HEK293 (cell line): ENCODE data around the gene ACIN1.

Source experiments
- CTCF ChIA-PET: fragments of 350-600 bp; formaldehyde crosslinking; extraction: SDS; loops from one replicate; lab custom pipeline; 2021; ENCODE audit warnings: antibody characterized with exemption; lab: Yijun Ruan, JAX
- POLR2A ChIA-PET: fragments of 300-600 bp; formaldehyde crosslinking; extraction: SDS; loops from one replicate; lab custom pipeline; 2020; ENCODE audit warnings: antibody characterized with exemption, inconsistent platforms; lab: Yijun Ruan, JAX
- H3K27ac ChIP-seq: fragments of 200-500 bp; sonication (Bioruptor generic); 2 replicates; pipeline ENCODE4 v1.5.1; 2014; ENCODE audit warnings: low read depth, low read length, control low read depth, inconsistent platforms; ENCODE audit errors: extremely low read depth
- H3K36me3 ChIP-seq, 2 experiments: fragments of 200-500 bp in 1 of 2; sonication (Bioruptor generic) in 1 of 2; 1 replicate in 1 of 2; 2 replicates in 1 of 2; pipeline ENCODE4 v1.5.1; 2014 to 2017; ENCODE audit warnings: inconsistent platforms in 2 of 2, low read length in 2 of 2; ENCODE audit not compliant: control insufficient read depth in 2 of 2, insufficient read depth in 1 of 2
- H3K4me1 ChIP-seq: fragments of 200-500 bp; sonication (Bioruptor generic); 2 replicates; pipeline ENCODE4 v1.5.1; 2014; ENCODE audit warnings: mild to moderate bottlenecking, low read length, inconsistent platforms; ENCODE audit not compliant: control insufficient read depth, insufficient read depth
- H3K4me3 ChIP-seq: 2 replicates; pipeline ENCODE4 v1.5.1; 2011; ENCODE audit warnings: low read depth, mild to moderate bottlenecking, control low read depth, low read length, moderate library complexity
- H3K9me3 ChIP-seq: fragments of 200-500 bp; sonication (Bioruptor generic); 2 replicates; pipeline ENCODE4 v1.5.1; 2014; ENCODE audit warnings: low read depth, low read length, inconsistent platforms; ENCODE audit not compliant: control insufficient read depth, insufficient read depth
- BCL11B ChIP-seq: fragments of 450-650 bp; formaldehyde crosslinking; IDR thresholded peaks from 2 replicates; pipeline ENCODE4 v1.5.1; 2016; ENCODE audit warnings: low read depth, missing biosample characterization, missing genetic modification characterization
- GLIS1 ChIP-seq: fragments of 450-650 bp; formaldehyde crosslinking; IDR thresholded peaks from 2 replicates; pipeline ENCODE4 v1.5.1; 2016; ENCODE audit warnings: missing biosample characterization, missing genetic modification characterization
- PATZ1 ChIP-seq: fragments of 450-650 bp; formaldehyde crosslinking; IDR thresholded peaks from 2 replicates; pipeline ENCODE4 v1.5.1; 2016; ENCODE audit warnings: missing biosample characterization, missing genetic modification characterization
- PRDM10 ChIP-seq: fragments of 450-650 bp; formaldehyde crosslinking; IDR thresholded peaks from 2 replicates; pipeline ENCODE4 v1.5.1; 2016; ENCODE audit warnings: missing biosample characterization, missing genetic modification characterization
- ZBTB17 ChIP-seq: fragments of 450-650 bp; formaldehyde crosslinking; IDR thresholded peaks from 2 replicates; pipeline ENCODE4 v1.5.1; 2016; ENCODE audit warnings: missing biosample characterization, missing genetic modification characterization
- ZBTB48 ChIP-seq: fragments of 450-650 bp; formaldehyde crosslinking; IDR thresholded peaks from 2 replicates; pipeline ENCODE4 v1.5.1; 2016; ENCODE audit warnings: missing biosample characterization, missing genetic modification characterization
- ZBTB7A ChIP-seq: fragments of 450-650 bp; formaldehyde crosslinking; IDR thresholded peaks from 2 replicates; pipeline ENCODE4 v1.5.1; 2016; ENCODE audit warnings: low read depth, missing biosample characterization, missing genetic modification characterization
- ZEB2 ChIP-seq: fragments of 450-650 bp; formaldehyde crosslinking; IDR thresholded peaks from 2 replicates; pipeline ENCODE4 v1.5.1; 2016; ENCODE audit warnings: missing biosample characterization, missing genetic modification characterization
- ZNF18 ChIP-seq: fragments of 450-650 bp; formaldehyde crosslinking; IDR thresholded peaks from 2 replicates; pipeline ENCODE4 v1.5.1; 2016; ENCODE audit warnings: missing biosample characterization, missing genetic modification characterization
- ZNF184 ChIP-seq: fragments of 450-650 bp; IDR thresholded peaks from 2 replicates; pipeline ENCODE4 v1.5.1; 2018; ENCODE audit warnings: missing biosample characterization, mild to moderate bottlenecking, missing genetic modification characterization
- ZNF221 ChIP-seq: fragments of 450-650 bp; formaldehyde crosslinking; IDR thresholded peaks from 2 replicates; pipeline ENCODE4 v1.5.1; 2017; ENCODE audit warnings: missing biosample characterization, missing genetic modification characterization, borderline replicate concordance
- ZNF398 ChIP-seq: fragments of 450-650 bp; formaldehyde crosslinking; IDR thresholded peaks from 2 replicates; pipeline ENCODE4 v1.5.1; 2017; ENCODE audit warnings: missing biosample characterization, missing genetic modification characterization
- ZNF449 ChIP-seq: fragments of 450-650 bp; formaldehyde crosslinking; IDR thresholded peaks from 2 replicates; pipeline ENCODE4 v1.5.1; 2017; ENCODE audit warnings: missing biosample characterization, mild to moderate bottlenecking, missing genetic modification characterization, moderate library complexity
- ZNF600 ChIP-seq: fragments of 450-650 bp; formaldehyde crosslinking; IDR thresholded peaks from 2 replicates; pipeline ENCODE4 v1.5.1; 2016; ENCODE audit warnings: missing biosample characterization, missing genetic modification characterization
- ZNF610 ChIP-seq: fragments of 450-650 bp; formaldehyde crosslinking; IDR thresholded peaks from 2 replicates; pipeline ENCODE4 v1.5.1; 2016; ENCODE audit warnings: missing biosample characterization, missing genetic modification characterization, borderline replicate concordance
- ZNF621 ChIP-seq: fragments of 450-650 bp; formaldehyde crosslinking; IDR thresholded peaks from 2 replicates; pipeline ENCODE4 v1.5.1; 2017; ENCODE audit warnings: missing biosample characterization, missing genetic modification characterization
- ZNF639 ChIP-seq: fragments of 450-650 bp; formaldehyde crosslinking; IDR thresholded peaks from 2 replicates; pipeline ENCODE4 v1.5.1; 2016; ENCODE audit warnings: missing biosample characterization, missing genetic modification characterization
- ZNF645 ChIP-seq: fragments of 450-650 bp; formaldehyde crosslinking; IDR thresholded peaks from 2 replicates; pipeline ENCODE4; 2016; ENCODE audit warnings: missing biosample characterization, missing genetic modification characterization
- ZNF76 ChIP-seq: fragments of 450-650 bp; formaldehyde crosslinking; IDR thresholded peaks from 2 replicates; pipeline ENCODE4; 2016; ENCODE audit warnings: low read depth, missing biosample characterization, missing genetic modification characterization, borderline replicate concordance
- ZSCAN4 ChIP-seq: fragments of 450-650 bp; formaldehyde crosslinking; IDR thresholded peaks from 2 replicates; pipeline ENCODE4 v1.5.1; 2017; ENCODE audit warnings: missing biosample characterization, missing genetic modification characterization

Gene ACIN1

GRCh38 chr14:23093991-23094665, 808 bp downstream of the ACIN1 start:
- Histone ChIP-seq H3K36me3 (peaks cover 38 to 65% of the 10 kb centered on the region in 2 experiments), H3K27ac (peak overlapping the region; percentile 92; the same call in 1 of the 2 replicates), H3K9me3 (no peaks in the 10 kb centered on the region), H3K4me1 (peaks cover 10% of the 10 kb centered on the region; the same call in 1 of the 2 replicates), H3K4me3 (peak overlapping the region; percentile 97)
- ChIA-PET CTCF (interaction anchor here (0.6 to 3.7 kb wide), 13 partner anchors 13 to 121 kb away, joined by 3 to 36 read pairs (median 7); partner anchors contain the start of gene CEBPE), POLR2A (interaction anchor here (0.6 to 3.3 kb wide), 25 partner anchors 9 to 1047 kb away, joined by 3 to 48 read pairs (median 7); partner anchors contain the start of genes AJUBA, BCL2L2, CIROP and DAD1)
- 0 out of 2 replicates have a peak, but pooled peaks have one; percentile 8 for TF ChIP-seq ZNF18
- no peak for TF ChIP-seq ZNF621 (tag by site-specific recombination)
- 0 out of 2 replicates have a peak, but pooled peaks have one; percentile 15 for TF ChIP-seq ZNF610
- peak; percentile 48; the same call in 1 of the 2 replicates for TF ChIP-seq ZNF639 (tag by site-specific recombination)
- TF ChIP-seq PATZ1 = peak; percentile 72
- peak; percentile 86 for TF ChIP-seq ZNF449 (tag by site-specific recombination)
- no peak for TF ChIP-seq ZNF221 (tag by site-specific recombination)
- TF ChIP-seq ZNF398 = peak; percentile 68; the same call in 1 of the 2 replicates
- TF ChIP-seq ZEB2 = peak; percentile 14; the same call in 1 of the 2 replicates
- 0 out of 2 replicates have a peak, but pooled peaks have one; percentile 4 for TF ChIP-seq GLIS1 (tag by site-specific recombination)
- peak; percentile 32; the same call in 1 of the 2 replicates for TF ChIP-seq ZBTB7A (tag by site-specific recombination)
- 0 out of 2 replicates have a peak, but pooled peaks have one; percentile 9 for TF ChIP-seq ZNF76 (tag by site-specific recombination)
- peak; percentile 42; the same call in 1 of the 2 replicates for TF ChIP-seq ZNF600
- no peak for TF ChIP-seq ZNF184 (tag by site-specific recombination)
- peak; percentile 69 for TF ChIP-seq ZSCAN4
- TF ChIP-seq ZNF645 (tag by site-specific recombination) = no peak
- TF ChIP-seq BCL11B (tag by site-specific recombination) = no peak
- peak; percentile 61 for TF ChIP-seq ZBTB48 (tag by site-specific recombination)
- peak; percentile 78 for TF ChIP-seq ZBTB17 (tag by site-specific recombination)
- TF ChIP-seq PRDM10 (tag by site-specific recombination) = peak; percentile 62; the same call in 1 of the 2 replicates
